Mucosa of descending colon (tissue), 3 donors: Measurements from ENCODE around the gene RPTOR. TPM values are rescaled to one million over a fixed set of nuclear protein-coding genes. Genes with fewer than 3 reads are reported as not detected.
A peak's percentile ranks its signal among the peaks of the same experiment; 100 is the strongest.

Experiments
- ATAC-seq: fragments of 200-7000 bp; cut with Tn5 transposase; one replicate; pipeline ENCODE4 v1.9.1; 2020; ENCODE audit warnings: mild to moderate bottlenecking, moderate library complexity
- DNase-seq, 3 donors: peaks; one replicate each; pipeline ENCODE4 v3.0.0-alpha.2; 2020
- H3K36me3 ChIP-seq: fragments of 200-600 bp; one replicate; pipeline ENCODE4 v1.8.0; 2021; ENCODE audit warnings: low read depth, mild to moderate bottlenecking
- H3K4me1 ChIP-seq: fragments of 200-600 bp; one replicate; pipeline ENCODE4 v1.8.0; 2021; ENCODE audit warnings: low read depth, mild to moderate bottlenecking
- H3K4me3 ChIP-seq: fragments of 200-600 bp; one replicate; pipeline ENCODE4 v1.8.0; 2021; ENCODE audit warnings: mild to moderate bottlenecking
- H3K9me3 ChIP-seq: fragments of 200-600 bp; one replicate; pipeline ENCODE4 v1.8.0; 2021; ENCODE audit warnings: mild to moderate bottlenecking
- intact Hi-C, 2 donors: fragments of 100-400 bp; cut with DNase I in 1 of 2; cut with micrococcal nuclease in 1 of 2; formaldehyde crosslinking; loops; one replicate each; pipeline versions ENCODE4 v1.11.0 to v1.11.1; 2022; cut with DNase I, micrococcal nuclease
- total RNA-seq, 3 donors: library from RNA; stranded (reverse); fragmentation: NEBNext Ultra II Directional in 2 of 3; extraction: Animal tissue kit (Norgen Biotek cat#: 25700) in 2 of 3; gene quantifications; one replicate each; pipeline versions ENCODE4 v1.2.1 to v1.2.4, GENCODE V29; 2021 to 2023
- TF ChIP-seq, protein P1 (sequence below): fragments of 200-600 bp; IDR thresholded peaks from one replicate; pipeline ENCODE4 v1.8.0; 2022; ENCODE audit warnings: antibody characterized with exemption, mild to moderate bottlenecking
- donor health status: DM: no; HTN: no; CAD: no; lungs with moderate emphysema.
- donor health status: DM: no; HTN: no; CAD: no.
- donor health status: DM: no; HTN: yes; CAD: no.

Gene RPTOR
- total RNA-seq, 3 donors from 2014 or later = 30.5 to 44.4 (median 37.2) TPM

DNA sequence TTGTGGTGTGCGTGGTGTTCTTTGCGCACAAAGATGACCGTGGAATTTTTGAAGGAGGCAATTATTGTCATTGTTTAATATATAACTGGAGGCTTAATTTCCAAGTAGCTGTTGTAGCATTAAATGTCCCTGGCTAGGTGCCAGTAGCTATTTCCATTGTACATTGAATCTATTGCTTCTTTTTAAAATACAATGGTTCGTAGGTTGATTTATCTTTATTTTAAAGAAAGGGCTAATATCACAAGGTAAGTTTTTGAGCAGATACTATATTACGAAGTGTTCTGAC lies 127.1 kb downstream of the RPTOR start:
- intact Hi-C loops = no loop called here
- H3K4me3 ChIP-seq = no peak overlapping the region
- H3K9me3 ChIP-seq = no peaks in the 10 kb centered on the region
- ATAC-seq = no peak
- no peak for DNase-seq
- H3K36me3 ChIP-seq = no peaks in the 10 kb centered on the region
- peaks cover 7% of the 10 kb centered on the region for H3K4me1 ChIP-seq
- TF ChIP-seq, protein P1, sequence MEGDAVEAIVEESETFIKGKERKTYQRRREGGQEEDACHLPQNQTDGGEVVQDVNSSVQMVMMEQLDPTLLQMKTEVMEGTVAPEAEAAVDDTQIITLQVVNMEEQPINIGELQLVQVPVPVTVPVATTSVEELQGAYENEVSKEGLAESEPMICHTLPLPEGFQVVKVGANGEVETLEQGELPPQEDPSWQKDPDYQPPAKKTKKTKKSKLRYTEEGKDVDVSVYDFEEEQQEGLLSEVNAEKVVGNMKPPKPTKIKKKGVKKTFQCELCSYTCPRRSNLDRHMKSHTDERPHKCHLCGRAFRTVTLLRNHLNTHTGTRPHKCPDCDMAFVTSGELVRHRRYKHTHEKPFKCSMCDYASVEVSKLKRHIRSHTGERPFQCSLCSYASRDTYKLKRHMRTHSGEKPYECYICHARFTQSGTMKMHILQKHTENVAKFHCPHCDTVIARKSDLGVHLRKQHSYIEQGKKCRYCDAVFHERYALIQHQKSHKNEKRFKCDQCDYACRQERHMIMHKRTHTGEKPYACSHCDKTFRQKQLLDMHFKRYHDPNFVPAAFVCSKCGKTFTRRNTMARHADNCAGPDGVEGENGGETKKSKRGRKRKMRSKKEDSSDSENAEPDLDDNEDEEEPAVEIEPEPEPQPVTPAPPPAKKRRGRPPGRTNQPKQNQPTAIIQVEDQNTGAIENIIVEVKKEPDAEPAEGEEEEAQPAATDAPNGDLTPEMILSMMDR = no peak

DNA sequence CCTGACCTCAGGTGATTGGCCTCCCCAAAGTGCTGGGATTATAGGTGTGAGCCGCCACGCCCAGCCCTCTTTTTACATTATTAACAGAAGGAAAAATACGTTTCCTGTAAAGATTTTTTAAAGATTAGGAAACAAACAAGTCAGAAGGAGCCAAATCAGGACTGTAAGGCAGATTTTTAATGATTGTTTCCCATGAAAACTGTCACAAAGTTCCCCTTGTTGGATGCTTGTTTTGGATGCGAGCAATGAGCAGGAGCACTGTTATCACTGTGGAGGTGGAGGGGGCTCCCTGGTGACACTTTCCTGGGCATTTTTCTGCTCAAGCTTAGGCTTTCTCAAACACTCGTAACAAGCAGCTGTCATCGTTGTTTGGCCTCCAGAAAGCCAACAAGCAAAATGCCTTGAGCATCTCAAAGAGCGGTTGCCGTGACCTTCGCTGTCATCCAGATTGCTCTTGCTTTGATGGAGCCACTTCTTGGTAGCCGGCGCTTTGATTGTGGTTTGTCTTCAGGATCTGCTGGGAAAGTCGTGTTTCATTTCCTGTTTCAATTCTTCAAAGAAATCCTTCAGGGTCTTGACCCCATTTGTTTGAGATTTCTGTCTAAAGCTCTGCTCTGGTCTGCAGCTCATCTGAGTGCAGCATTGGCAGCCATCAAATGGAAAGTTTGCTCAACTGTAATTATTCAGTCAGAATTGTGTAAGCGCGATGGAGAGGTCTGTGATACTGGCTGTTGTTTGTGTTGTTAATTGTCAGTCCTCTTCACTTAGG lies 128.7 kb downstream of the RPTOR start:
- intact Hi-C loops = no loop called here
- Histone ChIP-seq H3K4me1 (peaks cover 7% of the 10 kb centered on the region), H3K4me3 (no peak overlapping the region), H3K36me3 (no peaks in the 10 kb centered on the region), H3K9me3 (no peaks in the 10 kb centered on the region)
- DNase-seq = peak in 1 of 3 donors; percentile 12
- TF ChIP-seq, protein P1 = no peak
- ATAC-seq = no peak

DNA sequence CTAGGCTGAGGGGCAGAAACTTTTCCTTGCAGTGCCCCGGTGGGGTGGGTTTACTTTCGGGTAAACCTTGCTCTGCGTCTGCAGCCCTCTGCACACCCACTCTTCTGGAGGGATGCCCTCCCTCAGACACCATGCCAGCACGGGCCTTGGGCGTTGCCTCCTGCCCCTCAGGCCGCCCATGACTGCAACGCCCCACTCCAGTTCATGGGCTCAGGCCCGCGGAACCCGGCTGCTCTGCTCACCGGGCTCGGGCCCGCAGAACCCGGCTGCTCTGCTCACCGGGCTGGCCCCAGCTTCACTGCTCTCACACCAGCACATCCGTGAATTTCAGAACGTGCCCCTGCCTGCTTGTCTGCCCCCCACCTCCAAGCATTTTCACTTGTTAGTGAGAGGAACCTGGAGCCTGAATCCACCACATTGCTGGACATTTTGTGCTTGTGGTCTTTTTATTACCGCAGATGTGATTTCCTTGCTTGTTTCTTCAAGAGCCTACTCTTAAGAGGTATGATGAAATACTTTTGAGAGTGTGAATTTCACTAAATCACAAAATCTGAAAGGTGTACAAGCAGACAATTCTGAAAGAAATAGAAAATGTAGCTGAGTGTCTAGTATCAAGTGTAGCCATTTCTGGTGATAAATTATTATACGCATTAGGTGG lies 130.9 kb downstream of the RPTOR start:
- no peaks in the 10 kb centered on the region for H3K36me3 ChIP-seq
- TF ChIP-seq, protein P1 = no peak
- H3K4me1 ChIP-seq = peaks cover 7% of the 10 kb centered on the region
- DNase-seq (no peak), ATAC-seq (no peak)
- no peak overlapping the region for H3K4me3 ChIP-seq
- intact Hi-C loops = no loop called here
- H3K9me3 ChIP-seq = no peaks in the 10 kb centered on the region

DNA sequence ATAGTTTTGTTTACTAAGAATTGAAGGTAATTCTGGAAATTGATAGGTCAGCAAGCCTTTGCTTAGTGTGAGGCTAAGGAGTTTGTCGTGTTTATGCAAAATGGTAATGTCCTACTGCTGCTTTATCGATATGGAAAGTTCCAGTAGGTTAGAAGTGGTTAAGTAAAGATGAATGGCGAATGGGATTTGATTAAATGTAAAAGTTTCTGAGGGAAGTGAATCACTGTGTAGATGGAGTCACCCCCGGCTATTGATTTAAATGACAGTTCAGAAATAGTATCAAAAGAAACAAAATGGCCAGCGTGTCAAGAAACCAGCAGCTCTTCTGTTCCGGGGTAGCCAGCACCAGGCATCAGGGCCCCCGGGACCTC lies 131.4 kb downstream of the RPTOR start:
- Histone ChIP-seq H3K4me3 (no peak overlapping the region), H3K36me3 (no peaks in the 10 kb centered on the region), H3K4me1 (peaks cover 5% of the 10 kb centered on the region), H3K9me3 (no peaks in the 10 kb centered on the region)
- TF ChIP-seq, protein P1 = no peak
- intact Hi-C loops = no loop called here
- ATAC-seq = no peak
- DNase-seq = no peak

DNA sequence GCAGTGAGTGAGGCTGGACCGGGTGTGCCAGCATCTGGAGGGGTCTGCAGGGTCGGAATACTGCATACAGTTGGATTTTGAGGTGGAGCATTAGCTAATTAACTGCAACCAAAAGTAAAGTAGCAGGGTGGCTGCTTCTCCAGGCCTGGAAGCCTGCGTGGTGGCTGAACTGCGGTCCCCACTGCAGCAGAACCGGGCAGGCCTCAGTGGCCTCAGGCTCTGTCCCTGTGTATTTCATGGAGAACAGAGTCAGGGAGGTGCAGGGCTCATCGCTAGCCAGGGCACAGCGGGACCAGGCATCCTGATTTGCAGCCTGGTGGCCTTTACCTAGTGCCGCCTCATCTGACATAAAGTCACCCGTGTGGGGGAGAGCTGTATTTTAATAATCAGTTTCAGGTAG lies 131.9 kb downstream of the RPTOR start:
- Histone ChIP-seq H3K4me3 (no peak overlapping the region), H3K36me3 (no peaks in the 10 kb centered on the region), H3K4me1 (peaks cover under 1% of the 10 kb centered on the region), H3K9me3 (no peaks in the 10 kb centered on the region)
- intact Hi-C loops = no loop called here
- no peak for DNase-seq
- TF ChIP-seq, protein P1 = no peak
- no peak for ATAC-seq
